Type B pancreatic cell (in vitro differentiated cells): Measurements from ENCODE around the gene ZNF227. TPM values are rescaled to one million over a fixed set of nuclear protein-coding genes. Genes with fewer than 3 reads are reported as not detected.

Experiments used
- DNase-seq: peaks from one replicate; pipeline ENCODE4 v3.0.0; 2021; ENCODE audit warnings: mixed read lengths; ENCODE audit not compliant: unreplicated experiment; ENCODE audit errors: extremely low spot score
- H3K27ac Mint-ChIP-seq: 2 replicates; pipeline ENCODE4 v1.8.0; 2021; ENCODE audit warnings: mild to moderate bottlenecking, mixed read lengths
- H3K27me3 Mint-ChIP-seq: 2 replicates; pipeline ENCODE4 v1.8.0; 2021; ENCODE audit warnings: mixed read lengths
- H3K36me3 Mint-ChIP-seq: 2 replicates; pipeline ENCODE4 v1.8.0; 2021; ENCODE audit warnings: mixed read lengths
- H3K4me1 Mint-ChIP-seq: one replicate; pipeline ENCODE4 v1.8.0; 2021; ENCODE audit warnings: mixed read lengths; ENCODE audit not compliant: unreplicated experiment
- H3K4me3 Mint-ChIP-seq: 2 replicates; pipeline ENCODE4 v1.8.0; 2021; ENCODE audit warnings: mild to moderate bottlenecking, mixed read lengths
- H3K9me3 Mint-ChIP-seq: 2 replicates; pipeline ENCODE4 v1.8.0; 2021; ENCODE audit warnings: mixed read lengths
- CTCF ChIP-seq: fragments of 200-600 bp; sonication (generic); conservative IDR thresholded peaks from 2 replicates; pipeline ENCODE4 v1.5.0; 2021; ENCODE audit warnings: antibody characterized with exemption, mild to moderate bottlenecking
- total RNA-seq: library from RNA; stranded (reverse); gene quantifications from 2 replicates; pipeline ENCODE4 v1.2.1, GENCODE V29; 2021; ENCODE audit warnings: low replicate concordance

The ZNF227 gene
- total RNA-seq, 1 donor from 2014 or later: 32.1 TPM

DNA sequence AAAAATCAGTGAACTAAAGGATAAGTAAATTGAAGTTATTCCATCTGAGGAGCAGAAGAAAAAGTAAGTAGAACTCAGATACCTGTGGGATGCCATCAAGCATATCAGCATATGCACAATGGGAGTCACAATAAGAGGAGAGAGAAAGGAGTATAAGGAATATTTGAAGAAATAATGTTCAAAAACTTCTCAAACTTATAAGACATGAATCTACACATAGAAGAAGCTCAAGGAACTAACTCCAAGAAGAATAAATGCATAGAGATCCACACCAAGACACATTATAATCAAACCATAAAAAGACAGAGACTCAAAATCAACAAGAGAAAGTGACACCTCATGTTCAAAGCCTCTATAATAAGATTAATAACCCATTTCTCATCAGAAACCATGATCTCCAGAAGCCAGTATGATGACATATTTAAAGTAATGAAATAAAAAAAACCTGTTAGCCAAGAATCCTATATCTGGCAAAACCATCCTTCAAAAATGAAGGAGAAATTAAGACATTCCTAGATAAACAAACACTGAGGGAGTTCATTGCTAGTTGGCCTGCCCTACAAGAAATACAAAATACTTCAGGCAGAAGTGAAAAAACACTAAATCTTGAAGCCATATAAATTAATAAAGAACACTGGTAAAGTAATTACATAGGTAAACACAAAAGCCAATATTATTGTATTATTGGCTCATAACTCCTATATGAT, 43.5 kb downstream of the ZNF227 start:
- peaks cover 34% of the 10 kb centered on the region for H3K36me3 Mint-ChIP-seq
- no peak for TF ChIP-seq CTCF
- H3K27ac Mint-ChIP-seq: no peak overlapping the region
- H3K9me3 Mint-ChIP-seq: peaks cover 37% of the 10 kb centered on the region
- no peaks in the 10 kb centered on the region for H3K27me3 Mint-ChIP-seq
- no peak overlapping the region for H3K4me3 Mint-ChIP-seq
- DNase-seq: no peak
- H3K4me1 Mint-ChIP-seq: peaks cover 6% of the 10 kb centered on the region

DNA sequence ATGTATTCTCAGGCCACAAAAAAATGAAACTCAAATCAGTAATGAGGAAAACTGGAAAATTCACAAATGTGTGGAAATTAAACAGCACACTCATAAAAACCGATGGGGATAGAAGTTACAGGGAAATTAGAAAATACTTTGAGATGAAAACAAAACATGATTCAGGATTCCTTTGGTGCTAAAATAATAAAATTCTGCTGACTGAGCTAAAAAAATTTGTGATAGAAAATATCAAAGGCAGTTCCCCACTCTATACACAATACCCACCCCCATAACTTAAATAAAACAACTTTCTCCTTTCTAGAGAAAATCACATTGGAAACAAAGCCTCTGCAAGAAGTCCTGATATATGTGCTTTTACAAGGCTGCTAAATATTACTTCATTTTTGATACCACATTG, 45.8 kb downstream of the ZNF227 start:
- Mint-ChIP-seq H3K36me3 (peaks cover 18% of the 10 kb centered on the region), H3K27me3 (no peaks in the 10 kb centered on the region), H3K4me1 (peaks cover 6% of the 10 kb centered on the region), H3K27ac (no peak overlapping the region), H3K4me3 (peak overlapping the region; percentile 30), H3K9me3 (peaks cover 31% of the 10 kb centered on the region)
- DNase-seq: no peak
- TF ChIP-seq CTCF: no peak

- no peak for DNase-seq
- Mint-ChIP-seq H3K27ac (no peak overlapping the region), H3K27me3 (no peaks in the 10 kb centered on the region), H3K9me3 (peaks cover 31% of the 10 kb centered on the region), H3K4me3 (peak overlapping the region; percentile 91), H3K36me3 (peaks cover 13% of the 10 kb centered on the region), H3K4me1 (peaks cover 6% of the 10 kb centered on the region)
- no peak for TF ChIP-seq CTCF
These were observed 46.6 kb downstream of the ZNF227 start for GRCh38 chr19:44258835-44259413.

- Mint-ChIP-seq H3K36me3 (peaks cover 8% of the 10 kb centered on the region), H3K27ac (peak overlapping the region; percentile 86)
- DNase-seq: no peak
These were observed 48.0 kb downstream of the ZNF227 start for GRCh38 chr19:44260343-44260681.

GRCh38 chr19:44260695-44261446, 48.5 kb downstream of the ZNF227 start:
- Mint-ChIP-seq H3K27me3 (no peaks in the 10 kb centered on the region), H3K9me3 (peaks cover 13% of the 10 kb centered on the region), H3K36me3 (peaks cover 5% of the 10 kb centered on the region), H3K27ac (peak overlapping the region; percentile 86), H3K4me1 (peaks cover 6% of the 10 kb centered on the region), H3K4me3 (peak overlapping the region; percentile 91)
- no peak for DNase-seq
- no peak for TF ChIP-seq CTCF

More at GRCh38 chr19:44260343-44260681, 48.0 kb downstream of the ZNF227 start:
- H3K9me3 Mint-ChIP-seq: peaks cover 19% of the 10 kb centered on the region
- H3K4me1 Mint-ChIP-seq: peaks cover 6% of the 10 kb centered on the region
- no peak for TF ChIP-seq CTCF
- H3K4me3 Mint-ChIP-seq: peak overlapping the region; percentile 91
- H3K27me3 Mint-ChIP-seq: no peaks in the 10 kb centered on the region
